HEK293 (cell line): ENCODE measurements around the gene PDF.

Experiments used
- HIC1 ChIP-seq: fragments of 450-650 bp; formaldehyde crosslinking; IDR thresholded peaks from 2 replicates; pipeline ENCODE4 v1.5.1; 2016; ENCODE audit warnings: missing biosample characterization, missing genetic modification characterization
- KLF1 ChIP-seq: fragments of 450-650 bp; formaldehyde crosslinking; IDR thresholded peaks from 2 replicates; pipeline ENCODE4 v1.5.1; 2016; ENCODE audit warnings: missing biosample characterization, missing genetic modification characterization
- MYNN ChIP-seq: fragments of 450-650 bp; formaldehyde crosslinking; IDR thresholded peaks from 2 replicates; pipeline ENCODE4 v1.5.1; 2016; ENCODE audit warnings: missing biosample characterization, missing genetic modification characterization, borderline replicate concordance
- MZF1 ChIP-seq: fragments of 450-650 bp; formaldehyde crosslinking; IDR thresholded peaks from 2 replicates; pipeline ENCODE4 v1.5.1; 2017; ENCODE audit warnings: missing biosample characterization, missing genetic modification characterization, borderline replicate concordance
- OSR2 ChIP-seq: fragments of 450-650 bp; formaldehyde crosslinking; IDR thresholded peaks from 2 replicates; pipeline ENCODE4 v1.5.1; 2016; ENCODE audit warnings: missing biosample characterization, missing genetic modification characterization
- PATZ1 ChIP-seq: fragments of 450-650 bp; formaldehyde crosslinking; IDR thresholded peaks from 2 replicates; pipeline ENCODE4 v1.5.1; 2016; ENCODE audit warnings: missing biosample characterization, missing genetic modification characterization
- REPIN1 ChIP-seq: fragments of 450-650 bp; formaldehyde crosslinking; IDR thresholded peaks from 2 replicates; pipeline ENCODE4 v1.5.1; 2017; ENCODE audit warnings: missing biosample characterization, missing genetic modification characterization, low read depth
- TRIM28 ChIP-seq: IDR thresholded peaks from 2 replicates; pipeline ENCODE4 v1.6.1; 2011; ENCODE audit warnings: low read length, control low read depth, borderline replicate concordance
- ZBTB49 ChIP-seq: fragments of 450-650 bp; formaldehyde crosslinking; IDR thresholded peaks from 2 replicates; pipeline ENCODE4 v1.5.1; 2016; ENCODE audit warnings: missing biosample characterization, missing genetic modification characterization, low read depth
- ZFP41 ChIP-seq: fragments of 450-650 bp; formaldehyde crosslinking; IDR thresholded peaks from 2 replicates; pipeline ENCODE4 v1.5.1; 2016; ENCODE audit warnings: missing biosample characterization, missing genetic modification characterization, borderline replicate concordance
- ZNF138 ChIP-seq: fragments of 450-650 bp; formaldehyde crosslinking; IDR thresholded peaks from 2 replicates; pipeline ENCODE4 v1.5.1; 2016; ENCODE audit warnings: missing biosample characterization, missing genetic modification characterization, borderline replicate concordance
- ZNF155 ChIP-seq: fragments of 450-650 bp; formaldehyde crosslinking; IDR thresholded peaks from 2 replicates; pipeline ENCODE4 v1.5.1; 2016; ENCODE audit warnings: missing biosample characterization, missing genetic modification characterization
- ZNF223 ChIP-seq: fragments of 450-650 bp; formaldehyde crosslinking; IDR thresholded peaks from 2 replicates; pipeline ENCODE4 v1.5.1; 2016; ENCODE audit warnings: missing biosample characterization, missing genetic modification characterization
- ZNF23 ChIP-seq: fragments of 450-650 bp; formaldehyde crosslinking; IDR thresholded peaks from 2 replicates; pipeline ENCODE4 v1.5.1; 2016; ENCODE audit warnings: missing biosample characterization, missing genetic modification characterization, borderline replicate concordance
- ZNF274 ChIP-seq, 2 experiments: fragments of 200-500 bp in 1 of 2; fragments of 450-650 bp in 1 of 2; sonication (Bioruptor generic) in 1 of 2; formaldehyde crosslinking in 1 of 2; IDR thresholded peaks; 2 replicates each; pipeline versions ENCODE4 v1.5.1 to v1.6.1; 2014 to 2016; ENCODE audit warnings: borderline replicate concordance in 1 of 2, inconsistent platforms in 1 of 2, low read length in 1 of 2, missing biosample characterization in 1 of 2, missing genetic modification characterization in 1 of 2
- ZNF324 ChIP-seq: fragments of 450-650 bp; formaldehyde crosslinking; IDR thresholded peaks from 2 replicates; pipeline ENCODE4 v1.5.1; 2016; ENCODE audit warnings: missing biosample characterization, missing genetic modification characterization
- ZNF341 ChIP-seq: fragments of 450-650 bp; formaldehyde crosslinking; IDR thresholded peaks from 2 replicates; pipeline ENCODE4; 2016; ENCODE audit warnings: low read depth, missing biosample characterization, missing genetic modification characterization
- ZNF37A ChIP-seq: fragments of 450-650 bp; IDR thresholded peaks from 2 replicates; pipeline ENCODE4 v1.5.1; 2018; ENCODE audit warnings: missing biosample characterization, missing genetic modification characterization
- ZNF391 ChIP-seq: fragments of 450-650 bp; formaldehyde crosslinking; IDR thresholded peaks from 2 replicates; pipeline ENCODE4 v1.5.1; 2016; ENCODE audit warnings: low read depth, missing biosample characterization, missing genetic modification characterization, borderline replicate concordance
- ZNF433 ChIP-seq: fragments of 450-650 bp; formaldehyde crosslinking; IDR thresholded peaks from 2 replicates; pipeline ENCODE4 v1.5.1; 2016; ENCODE audit warnings: missing biosample characterization, missing genetic modification characterization, low read depth
- ZNF449 ChIP-seq: fragments of 450-650 bp; formaldehyde crosslinking; IDR thresholded peaks from 2 replicates; pipeline ENCODE4 v1.5.1; 2017; ENCODE audit warnings: missing biosample characterization, mild to moderate bottlenecking, missing genetic modification characterization, moderate library complexity
- ZNF544 ChIP-seq: fragments of 450-650 bp; formaldehyde crosslinking; IDR thresholded peaks from 2 replicates; pipeline ENCODE4 v1.5.0; 2017; ENCODE audit warnings: missing biosample characterization, missing genetic modification characterization
- ZNF561 ChIP-seq: fragments of 450-650 bp; IDR thresholded peaks from 2 replicates; pipeline ENCODE4 v1.5.1; 2018; ENCODE audit warnings: missing biosample characterization, missing genetic modification characterization, borderline replicate concordance
- ZNF621 ChIP-seq: fragments of 450-650 bp; formaldehyde crosslinking; IDR thresholded peaks from 2 replicates; pipeline ENCODE4 v1.5.1; 2017; ENCODE audit warnings: missing biosample characterization, missing genetic modification characterization
- ZNF626 ChIP-seq: fragments of 450-650 bp; sonication (Bioruptor Pico); formaldehyde crosslinking; IDR thresholded peaks from 2 replicates; pipeline ENCODE4 v1.5.1; 2018; ENCODE audit warnings: missing biosample characterization, missing genetic modification characterization, inconsistent platforms
- ZNF658 ChIP-seq: fragments of 450-650 bp; formaldehyde crosslinking; IDR thresholded peaks from 2 replicates; pipeline ENCODE4; 2016; ENCODE audit warnings: missing biosample characterization, missing genetic modification characterization
- ZNF701 ChIP-seq: fragments of 450-650 bp; formaldehyde crosslinking; IDR thresholded peaks from 2 replicates; pipeline ENCODE4 v1.5.1; 2016; ENCODE audit warnings: missing biosample characterization, missing genetic modification characterization
- ZNF777 ChIP-seq: fragments of 450-650 bp; formaldehyde crosslinking; IDR thresholded peaks from 2 replicates; pipeline ENCODE4 v1.5.1; 2017; ENCODE audit warnings: missing biosample characterization, missing genetic modification characterization, borderline replicate concordance
- ZNF837 ChIP-seq: fragments of 450-650 bp; formaldehyde crosslinking; IDR thresholded peaks from 2 replicates; pipeline ENCODE4 v1.5.1; 2016; ENCODE audit warnings: missing biosample characterization, missing genetic modification characterization
- TF ChIP-seq, protein P1 (sequence below): fragments of 450-650 bp; formaldehyde crosslinking; IDR thresholded peaks from 2 replicates; pipeline ENCODE4 v1.5.1; 2016; ENCODE audit warnings: missing biosample characterization, missing genetic modification characterization
- TF ChIP-seq, protein P2 (sequence below): fragments of 450-650 bp; formaldehyde crosslinking; optimal IDR thresholded peaks from 2 replicates; pipeline ENCODE3; 2016; ENCODE audit warnings: missing biosample characterization, mild to moderate bottlenecking, missing genetic modification characterization

PDF gene

DNA sequence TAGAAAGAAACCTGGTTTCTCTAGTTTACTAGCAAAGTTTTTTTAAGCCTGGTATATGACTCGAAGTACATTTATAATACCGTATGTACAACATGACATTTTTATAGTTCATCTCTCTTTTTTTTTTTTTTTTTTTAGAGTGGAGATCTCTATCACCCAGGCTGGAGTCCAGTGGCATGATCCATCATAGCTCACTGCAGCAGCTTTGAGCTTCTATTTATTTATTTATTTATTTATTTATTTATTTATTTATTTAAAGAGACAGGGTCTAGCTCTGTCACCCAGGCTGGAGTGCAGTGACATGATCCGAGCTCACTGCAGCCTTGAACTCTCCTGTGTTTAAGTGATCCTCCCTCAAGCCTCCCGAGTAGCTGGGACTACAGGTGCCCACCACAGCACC is 45.1 kb downstream of the PDF start (continued):
- TF ChIP-seq ZNF626 (no peak), ZBTB49 (tag by site-specific recombination) (no peak), MYNN (tag by site-specific recombination) (no peak), ZNF155 (tag by site-specific recombination) (no peak), ZNF341 (tag by site-specific recombination) (no peak), ZNF837 (no peak), ZNF544 (tag by site-specific recombination) (no peak), OSR2 (tag by site-specific recombination) (no peak), ZNF658 (tag by site-specific recombination) (no peak), ZNF23 (no peak), ZNF37A (tag by site-specific recombination) (no peak), HIC1 (no peak), ZFP41 (tag by site-specific recombination) (no peak), KLF1 (tag by site-specific recombination) (no peak), REPIN1 (tag by site-specific recombination) (no peak), ZNF777 (no peak), ZNF324 (tag by site-specific recombination) (no peak), ZNF433 (tag by site-specific recombination) (0 out of 2 replicates have a peak, but pooled peaks have one; percentile 37), ZNF561 (tag by site-specific recombination) (no peak), ZNF449 (tag by site-specific recombination) (no peak), MZF1 (tag by site-specific recombination) (no peak; the same call in 1 of the 2 replicates), ZNF701 (tag by site-specific recombination) (no peak), TRIM28 (no peak), PATZ1 (tag by site-specific recombination) (no peak), ZNF391 (no peak), ZNF274 (IDR thresholded peaks at IDR 0.05; ENCODE audit: low read length) (no peak), ZNF274 (tag by site-specific recombination; IDR thresholded peaks at IDR 0.05; ENCODE audit: borderline replicate concordance) (no peak), ZNF621 (tag by site-specific recombination) (no peak), ZNF138 (tag by site-specific recombination) (no peak), ZNF223 (no peak)
- TF ChIP-seq, protein P1, sequence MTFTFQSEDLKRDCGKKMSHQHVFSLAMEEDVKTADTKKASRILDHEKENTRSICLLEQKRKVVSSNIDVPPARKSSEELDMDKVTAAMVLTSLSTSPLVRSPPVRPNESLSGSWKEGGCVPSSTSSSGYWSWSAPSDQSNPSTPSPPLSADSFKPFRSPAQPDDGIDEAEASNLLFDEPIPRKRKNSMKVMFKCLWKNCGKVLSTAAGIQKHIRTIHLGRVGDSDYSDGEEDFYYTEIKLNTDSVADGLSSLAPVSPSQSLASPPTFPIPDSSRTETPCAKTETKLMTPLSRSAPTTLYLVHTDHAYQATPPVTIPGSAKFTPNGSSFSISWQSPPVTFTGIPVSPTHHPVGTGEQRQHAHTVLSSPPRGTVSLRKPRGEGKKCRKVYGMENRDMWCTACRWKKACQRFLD = no peak
- TF ChIP-seq, protein P2, sequence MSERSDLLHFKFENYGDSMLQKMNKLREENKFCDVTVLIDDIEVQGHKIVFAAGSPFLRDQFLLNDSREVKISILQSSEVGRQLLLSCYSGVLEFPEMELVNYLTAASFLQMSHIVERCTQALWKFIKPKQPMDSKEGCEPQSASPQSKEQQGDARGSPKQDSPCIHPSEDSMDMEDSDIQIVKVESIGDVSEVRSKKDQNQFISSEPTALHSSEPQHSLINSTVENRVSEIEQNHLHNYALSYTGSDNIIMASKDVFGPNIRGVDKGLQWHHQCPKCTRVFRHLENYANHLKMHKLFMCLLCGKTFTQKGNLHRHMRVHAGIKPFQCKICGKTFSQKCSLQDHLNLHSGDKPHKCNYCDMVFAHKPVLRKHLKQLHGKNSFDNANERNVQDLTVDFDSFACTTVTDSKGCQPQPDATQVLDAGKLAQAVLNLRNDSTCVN = no peak
